HEK293T (cell line): Measurements from ENCODE around the gene HIRIP3.

ENCODE experiments used
- FOXK2 ChIP-seq: fragments of 450-650 bp; IDR thresholded peaks from 2 replicates; pipeline ENCODE4 v1.6.1; 2016; ENCODE audit warnings: mild to moderate bottlenecking
- L3MBTL2 ChIP-seq: fragments of 450-650 bp; conservative IDR thresholded peaks from 2 replicates; pipeline ENCODE4 v1.6.1; 2016; ENCODE audit warnings: mild to moderate bottlenecking

DNA sequence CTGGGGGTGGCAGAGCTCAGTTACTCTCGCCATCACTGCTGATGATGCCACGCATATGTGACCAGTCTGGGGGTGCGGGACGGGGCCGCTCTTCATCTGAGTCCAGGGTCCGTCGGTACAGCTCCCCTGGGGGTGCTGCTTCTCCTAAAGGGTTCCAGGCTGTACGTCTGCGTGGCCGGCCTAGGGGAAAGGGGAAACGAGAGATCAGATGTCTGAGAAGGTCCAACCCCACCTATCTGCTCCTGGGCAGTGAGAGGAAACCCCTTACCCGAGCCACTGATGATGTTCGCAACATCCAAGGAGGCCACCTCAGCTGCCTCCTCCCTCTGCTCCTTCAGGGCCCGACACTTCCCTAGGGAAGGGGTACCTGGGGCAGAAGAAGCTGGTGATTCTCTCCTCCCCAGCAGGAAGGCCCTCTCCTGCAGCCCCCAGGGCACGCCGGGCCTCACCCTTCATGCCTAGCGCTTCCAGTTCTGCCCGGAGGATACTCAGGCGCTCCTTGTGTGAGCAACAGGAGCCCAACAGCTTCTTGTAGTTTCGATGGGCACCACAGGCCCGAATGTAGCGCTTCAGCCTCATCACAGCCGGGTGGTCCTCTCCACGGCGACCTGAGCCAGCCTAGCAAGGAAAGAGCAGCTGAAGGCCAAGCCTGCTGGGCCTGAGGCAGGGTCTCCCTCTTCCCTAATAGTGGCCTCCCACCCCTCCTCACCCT is 2.1 kb downstream of the HIRIP3 start:
- no peak for TF ChIP-seq FOXK2
- no peak for TF ChIP-seq L3MBTL2
